HUES48 (cell line): ENCODE measurements around the gene NCKAP5.
"Not testable (repeated sequence)": the region's sequence is repeated elsewhere in the genome, so short reads cannot be mapped to it uniquely, and the experiment has no call there.

Experiments used
- H3K27ac ChIP-seq: one replicate; pipeline ENCODE4 v1.7.0; 2013; ENCODE audit warnings: low read depth, low read length, inconsistent platforms
- H3K27me3 ChIP-seq: 2 replicates; pipeline ENCODE4 v1.6.1; 2013; ENCODE audit warnings: mild to moderate bottlenecking, low read length; ENCODE audit not compliant: control insufficient read depth, insufficient read depth
- H3K36me3 ChIP-seq: 2 replicates; pipeline ENCODE4 v1.6.1; 2013; ENCODE audit warnings: low read length; ENCODE audit not compliant: control insufficient read depth, insufficient read depth
- H3K4me1 ChIP-seq: 2 replicates; pipeline ENCODE4 v1.6.1; 2013; ENCODE audit warnings: mild to moderate bottlenecking, low read length; ENCODE audit not compliant: control insufficient read depth, insufficient read depth
- H3K4me3 ChIP-seq: 2 replicates; pipeline ENCODE4 v1.5.1; 2013; ENCODE audit warnings: mild to moderate bottlenecking, low read depth, low read length
- H3K9ac ChIP-seq: 2 replicates; pipeline ENCODE4 v1.6.1; 2013; ENCODE audit warnings: mild to moderate bottlenecking, low read depth, low read length, moderate library complexity
- H3K9me3 ChIP-seq: 2 replicates; pipeline ENCODE4 v1.6.1; 2013; ENCODE audit warnings: low read length; ENCODE audit not compliant: control insufficient read depth, insufficient read depth

NCKAP5 gene

GRCh38 chr2:133521146-133521745, 47.0 kb downstream of the NCKAP5 start:
- Histone ChIP-seq H3K27me3 (peaks cover 62% of the 10 kb centered on the region), H3K9ac (no peak overlapping the region), H3K27ac (no peak overlapping the region)

GRCh38 chr2:133519677-133520076, 48.6 kb downstream of the NCKAP5 start:
- not testable (repeated sequence) for H3K4me3 ChIP-seq, H3K27ac ChIP-seq, H3K9me3 ChIP-seq, H3K36me3 ChIP-seq, H3K9ac ChIP-seq
- peaks cover 51% of the 10 kb centered on the region for H3K27me3 ChIP-seq
- H3K4me1 ChIP-seq, result peaks cover 12% of the 10 kb centered on the region

More at GRCh38 chr2:133521146-133521745, 47.0 kb downstream of the NCKAP5 start:
- Histone ChIP-seq H3K9me3 (no peaks in the 10 kb centered on the region), H3K4me1 (peaks cover 12% of the 10 kb centered on the region), H3K36me3 (no peaks in the 10 kb centered on the region), H3K4me3 (no peak overlapping the region)

GRCh38 chr2:133518700-133519344, 49.4 kb downstream of the NCKAP5 start:
- no peaks in the 10 kb centered on the region for H3K36me3 ChIP-seq
- H3K9me3 ChIP-seq, result no peaks in the 10 kb centered on the region
- no peak overlapping the region for H3K9ac ChIP-seq
- peaks cover 11% of the 10 kb centered on the region for H3K4me1 ChIP-seq
- peaks cover 42% of the 10 kb centered on the region for H3K27me3 ChIP-seq
- H3K27ac ChIP-seq, result no peak overlapping the region
- H3K4me3 ChIP-seq, result no peak overlapping the region

- H3K27me3 ChIP-seq, result peaks cover 33% of the 10 kb centered on the region
- no peaks in the 10 kb centered on the region for H3K36me3 ChIP-seq
- no peak overlapping the region for H3K9ac ChIP-seq
- H3K4me1 ChIP-seq, result 0 out of 2 replicates have a peak, but pooled peaks cover 2% of the 10 kb centered on the region
- no peak overlapping the region for H3K4me3 ChIP-seq
- no peak overlapping the region for H3K27ac ChIP-seq
- H3K9me3 ChIP-seq, result no peaks in the 10 kb centered on the region
Measured at GRCh38 chr2:133517876-133518275, 50.4 kb downstream of the NCKAP5 start.

GRCh38 chr2:133516405-133517026, 51.7 kb downstream of the NCKAP5 start:
- Histone ChIP-seq H3K4me3 (no peak overlapping the region), H3K36me3 (no peaks in the 10 kb centered on the region), H3K9me3 (no peaks in the 10 kb centered on the region), H3K27me3 (peaks cover 19% of the 10 kb centered on the region), H3K4me1 (no peaks in the 10 kb centered on the region), H3K27ac (no peak overlapping the region), H3K9ac (no peak overlapping the region)

GRCh38 chr2:133515271-133515670, 53.0 kb downstream of the NCKAP5 start:
- Histone ChIP-seq H3K36me3 (no peaks in the 10 kb centered on the region), H3K4me1 (no peaks in the 10 kb centered on the region), H3K9me3 (no peaks in the 10 kb centered on the region), H3K9ac (no peak overlapping the region), H3K4me3 (no peak overlapping the region), H3K27ac (no peak overlapping the region), H3K27me3 (peaks cover 7% of the 10 kb centered on the region)

GRCh38 chr2:133513893-133514292, 54.4 kb downstream of the NCKAP5 start:
- H3K27me3 ChIP-seq, result no peaks in the 10 kb centered on the region
- H3K9me3 ChIP-seq, result no peaks in the 10 kb centered on the region
- no peak overlapping the region for H3K4me3 ChIP-seq
- no peak overlapping the region for H3K9ac ChIP-seq
- H3K4me1 ChIP-seq, result no peaks in the 10 kb centered on the region
- H3K27ac ChIP-seq, result no peak overlapping the region
- no peaks in the 10 kb centered on the region for H3K36me3 ChIP-seq

GRCh38 chr2:133512121-133512520, 56.1 kb downstream of the NCKAP5 start:
- Histone ChIP-seq H3K9ac (no peak overlapping the region), H3K27ac (no peak overlapping the region), H3K9me3 (no peaks in the 10 kb centered on the region), H3K4me1 (no peaks in the 10 kb centered on the region), H3K4me3 (no peak overlapping the region), H3K36me3 (no peaks in the 10 kb centered on the region), H3K27me3 (no peaks in the 10 kb centered on the region)

- no peak overlapping the region for H3K9ac ChIP-seq
- no peaks in the 10 kb centered on the region for H3K36me3 ChIP-seq
- no peaks in the 10 kb centered on the region for H3K4me1 ChIP-seq
- H3K9me3 ChIP-seq, result no peaks in the 10 kb centered on the region
- no peaks in the 10 kb centered on the region for H3K27me3 ChIP-seq
- H3K27ac ChIP-seq, result no peak overlapping the region
- H3K4me3 ChIP-seq, result no peak overlapping the region
Measured at GRCh38 chr2:133511679-133512078, 56.6 kb downstream of the NCKAP5 start.

GRCh38 chr2:133509777-133510176, 58.5 kb downstream of the NCKAP5 start:
- Histone ChIP-seq H3K27me3 (no peaks in the 10 kb centered on the region), H3K4me3 (no peak overlapping the region), H3K36me3 (no peaks in the 10 kb centered on the region), H3K4me1 (no peaks in the 10 kb centered on the region), H3K9me3 (no peaks in the 10 kb centered on the region), H3K9ac (no peak overlapping the region), H3K27ac (no peak overlapping the region)

GRCh38 chr2:133508546-133509165, 59.6 kb downstream of the NCKAP5 start:
- Histone ChIP-seq H3K9me3 (no peaks in the 10 kb centered on the region), H3K4me1 (no peaks in the 10 kb centered on the region), H3K4me3 (no peak overlapping the region), H3K27ac (no peak overlapping the region), H3K9ac (no peak overlapping the region), H3K36me3 (no peaks in the 10 kb centered on the region), H3K27me3 (no peaks in the 10 kb centered on the region)
